GM12878 (cell line): ENCODE measurements around the gene TSGA10. TPM values are rescaled to one million over a fixed set of nuclear protein-coding genes. Genes with fewer than 3 reads are reported as not detected.

Experiments
- BMI1 ChIP-seq: fragments of 450-650 bp; IDR thresholded peaks from 2 replicates; pipeline ENCODE4 v1.6.1; 2016; ENCODE audit warnings: mild to moderate bottlenecking, moderate library complexity, borderline replicate concordance
- CEBPB ChIP-seq, 2 experiments: fragments of 150-350 bp in 1 of 2; IDR thresholded peaks; 2 replicates each; pipeline ENCODE4 v1.6.1; 2012 to 2014; ENCODE audit warnings: low read depth in 2 of 2, low read length in 2 of 2, borderline replicate concordance in 1 of 2, inconsistent platforms in 1 of 2
- CHD1 ChIP-seq: IDR thresholded peaks from 2 replicates; pipeline ENCODE4 v1.6.1; 2012; ENCODE audit warnings: low read depth, low read length, improper control_type of control experiment
- E2F4 ChIP-seq: IDR thresholded peaks from 2 replicates; pipeline ENCODE4 v1.6.1; 2012; ENCODE audit warnings: low read depth, low read length, improper control_type of control experiment
- E2F8 ChIP-seq: fragments of 450-650 bp; IDR thresholded peaks from 2 replicates; pipeline ENCODE4 v1.6.1; 2018; ENCODE audit warnings: mild to moderate bottlenecking, low read depth, moderate library complexity; ENCODE audit not compliant: partially characterized antibody
- E4F1 ChIP-seq: fragments of 450-650 bp; IDR thresholded peaks from 2 replicates; pipeline ENCODE4 v1.6.1; 2018; ENCODE audit warnings: borderline replicate concordance, mild to moderate bottlenecking; ENCODE audit not compliant: partially characterized antibody
- EED ChIP-seq: sonication (generic); IDR thresholded peaks from 2 replicates; pipeline ENCODE4 v1.6.1; 2016; ENCODE audit warnings: antibody characterized with exemption, low read depth
- EGR1 ChIP-seq, 2 experiments: IDR thresholded peaks; 1 replicate in 1 of 2; 2 replicates in 1 of 2; pipeline ENCODE4 v1.6.1; 2011 to 2012; ENCODE audit warnings: low read depth in 2 of 2, low read length in 2 of 2, borderline replicate concordance in 1 of 2, mild to moderate bottlenecking in 1 of 2, moderate library complexity in 1 of 2
- ETV6 ChIP-seq, 2 experiments: fragments of 450-650 bp in 1 of 2; IDR thresholded peaks in 1 of 2; conservative IDR thresholded peaks in 1 of 2; 2 replicates each; pipeline ENCODE4 v1.6.1; 2014; ENCODE audit warnings: antibody characterized with exemption in 1 of 2, borderline replicate concordance in 1 of 2, low read depth in 1 of 2, mild to moderate bottlenecking in 1 of 2, moderate library complexity in 1 of 2
- HDAC2 ChIP-seq: fragments of 200-600 bp; sonication (generic); IDR thresholded peaks from 2 replicates; pipeline ENCODE4 v1.6.1; 2017
- NRF1 ChIP-seq: conservative IDR thresholded peaks from 2 replicates; pipeline ENCODE4 v1.6.1; 2011; ENCODE audit warnings: mild to moderate bottlenecking, low read depth, low read length, improper control_type of control experiment
- PBX3 ChIP-seq: IDR thresholded peaks from 2 replicates; pipeline ENCODE4 v1.6.1; 2011; ENCODE audit warnings: mild to moderate bottlenecking, low read depth, low read length, moderate library complexity; ENCODE audit not compliant: insufficient replicate concordance
- POLR2A ChIP-seq: IDR thresholded peaks from 2 replicates; pipeline ENCODE4 v1.6.1; 2011; ENCODE audit warnings: low read depth, mild to moderate bottlenecking, low read length
- RCOR1 ChIP-seq: conservative IDR thresholded peaks from 2 replicates; pipeline ENCODE4 v1.6.1; 2012; ENCODE audit warnings: low read depth, low read length, improper control_type of control experiment
- SIN3A ChIP-seq: IDR thresholded peaks from 2 replicates; pipeline ENCODE4 v1.6.1; 2012; ENCODE audit warnings: low read depth, low read length, improper control_type of control experiment
- SMAD5 ChIP-seq: IDR thresholded peaks from 2 replicates; pipeline ENCODE4 v1.6.1; 2016; ENCODE audit warnings: antibody characterized with exemption, low read depth
- SMC3 ChIP-seq: IDR thresholded peaks from 2 replicates; pipeline ENCODE4 v1.6.1; 2011; ENCODE audit warnings: low read length, improper control_type of control experiment, borderline replicate concordance
- SUPT20H ChIP-seq: IDR thresholded peaks from 2 replicates; pipeline ENCODE4 v1.6.1; 2011; ENCODE audit warnings: low read depth, mild to moderate bottlenecking, low read length, moderate library complexity, borderline replicate concordance; ENCODE audit not compliant: control insufficient read depth
- SUZ12 ChIP-seq: fragments of 200-600 bp; sonication (generic); IDR thresholded peaks from one replicate; pipeline ENCODE4 v1.6.1; 2018; ENCODE audit warnings: antibody characterized with exemption, mild to moderate bottlenecking; ENCODE audit not compliant: unreplicated experiment
- WRNIP1 ChIP-seq: IDR thresholded peaks from 2 replicates; pipeline ENCODE4 v1.6.1; 2011; ENCODE audit warnings: low read depth, low read length, improper control_type of control experiment, borderline replicate concordance
- ZNF384 ChIP-seq: IDR thresholded peaks from 2 replicates; pipeline ENCODE4 v1.6.1; 2012; ENCODE audit warnings: low read depth, mild to moderate bottlenecking, low read length, improper control_type of control experiment, borderline replicate concordance
- polyA plus RNA-seq, 11 experiments: library from polyadenylated mRNA; depleted of rRNA in 4 of 11; unstranded in 6 of 11; stranded (reverse) in 5 of 11; fragments of >200 nt; fragmentation: Nextera tagmentation in 4 of 11; fragmentation: Illumina TruSeq in 1 of 11; extraction: Ambion mirVana in 4 of 11; extraction: Trizol in 1 of 11; gene quantifications; 1 replicate in 1 of 11; 2 replicates in 10 of 11; pipeline versions ENCODE4 v1.2.1 to v1.2.3, GENCODE V29; 2011 to 2016; ENCODE audit warnings: inconsistent platforms in 2 of 11, missing spikeins in 2 of 11, low read depth in 1 of 11
- total RNA-seq, 4 experiments: library from RNA; depleted of rRNA in 3 of 4; stranded (reverse); fragments of >200 nt in 3 of 4; fragmentation: Illumina TruSeq in 1 of 4; extraction: Trizol in 1 of 4; gene quantifications; 2 replicates each; pipeline versions ENCODE4 v1.2.1 to v1.2.3, GENCODE V29; 2013 to 2021

The TSGA10 gene
- total and polyA plus RNA-seq, 10 of the 15 experiments (the other 5 are each of a cell fraction or from before 2014, with no cell fraction given), result 5.3 to 13.5 (median 8.6) TPM

GRCh38 chr2:99180755-99181623 is 26.2 kb upstream of the TSGA10 start, which contains the start of the genes MITD1 and MRPL30 (continued):
- peak; percentile 86 for TF ChIP-seq E4F1
- TF ChIP-seq POLR2A, result peak; percentile 93
- TF ChIP-seq SIN3A, result peak; percentile 86; the same call in 1 of the 2 replicates
- TF ChIP-seq RCOR1, result 0 out of 2 replicates have a peak, but pooled peaks have one; percentile 77
- TF ChIP-seq SUPT20H, result no peak
- peak; percentile 61 for TF ChIP-seq PBX3
- no peak for TF ChIP-seq ZNF384
- peak; percentile 63; the same call in 1 of the 2 replicates for TF ChIP-seq CHD1
- peak; percentile 63 for TF ChIP-seq NRF1
- no peak for TF ChIP-seq CEBPB (IDR thresholded peaks at IDR 0.05; ENCODE audit: borderline replicate concordance in 1 of 2, low read depth in 2 of 2, low read length in 2 of 2)
- TF ChIP-seq SMC3, result no peak
- TF ChIP-seq EGR1 (IDR thresholded peaks at IDR 0.05; ENCODE audit: borderline replicate concordance in 1 of 2, low read depth in 2 of 2, low read length in 2 of 2), result peak in 1 of 2 experiments; percentile 48; a peak in 1 of 3 replicates
- TF ChIP-seq BMI1, result no peak
- no peak for TF ChIP-seq E2F4
- TF ChIP-seq SMAD5, result peak; percentile 59; the same call in 1 of the 2 replicates
- TF ChIP-seq ETV6 (conservative IDR thresholded peaks at IDR 0.05 in 1 of 2, IDR thresholded peaks at IDR 0.05 in 1 of 2; ENCODE audit: borderline replicate concordance in 1 of 2, low read depth in 1 of 2), result peak; percentile 69 to 98; a peak in 2 of 4 replicates
- no peak for TF ChIP-seq HDAC2
- TF ChIP-seq E2F8, result peak; percentile 90
- TF ChIP-seq EED, result 0 out of 2 replicates have a peak, but pooled peaks have one; percentile 57
- TF ChIP-seq SUZ12, result no peak
- peak; percentile 81; the same call in 1 of the 2 replicates for TF ChIP-seq WRNIP1
